GM19351 (cell line): ENCODE data around the gene NINJ1.
A peak's percentile ranks its signal among the peaks of the same experiment; 100 is the strongest.
"Not testable (repeated sequence)": the region's sequence is repeated elsewhere in the genome, so short reads cannot be mapped to it uniquely, and the experiment has no call there.

Experiments
- ATAC-seq: cut with Tn5 transposase; IDR thresholded peaks from one replicate; pipeline ENCODE4 v1.9.1; 2021; ENCODE audit warnings: mild to moderate bottlenecking, moderate library complexity; ENCODE audit not compliant: unreplicated experiment

NINJ1 gene

DNA sequence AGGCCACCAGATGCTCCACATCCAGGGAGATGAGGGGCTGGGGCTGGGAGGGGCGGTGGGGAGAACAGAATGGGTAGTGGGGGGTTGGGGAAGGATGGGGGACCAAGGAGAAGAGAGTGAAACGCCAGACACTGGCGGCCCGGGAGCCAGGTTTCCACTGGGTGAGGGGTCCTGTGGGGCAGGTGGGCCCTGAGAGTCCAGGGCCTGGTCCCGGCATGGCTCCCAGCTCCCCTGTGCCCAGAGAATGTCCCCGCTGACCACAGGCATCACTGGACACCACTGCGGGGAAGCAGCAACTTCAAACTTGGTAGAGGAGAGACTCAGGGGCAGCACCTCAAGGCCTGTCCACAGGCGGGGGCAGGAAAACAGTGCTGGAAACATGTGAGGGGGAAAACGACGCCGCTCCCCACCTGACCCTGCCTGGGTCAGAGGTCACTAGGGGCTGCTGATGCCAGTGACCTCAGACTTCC is 13.2 kb downstream of the NINJ1 start:
- no peak for ATAC-seq

DNA sequence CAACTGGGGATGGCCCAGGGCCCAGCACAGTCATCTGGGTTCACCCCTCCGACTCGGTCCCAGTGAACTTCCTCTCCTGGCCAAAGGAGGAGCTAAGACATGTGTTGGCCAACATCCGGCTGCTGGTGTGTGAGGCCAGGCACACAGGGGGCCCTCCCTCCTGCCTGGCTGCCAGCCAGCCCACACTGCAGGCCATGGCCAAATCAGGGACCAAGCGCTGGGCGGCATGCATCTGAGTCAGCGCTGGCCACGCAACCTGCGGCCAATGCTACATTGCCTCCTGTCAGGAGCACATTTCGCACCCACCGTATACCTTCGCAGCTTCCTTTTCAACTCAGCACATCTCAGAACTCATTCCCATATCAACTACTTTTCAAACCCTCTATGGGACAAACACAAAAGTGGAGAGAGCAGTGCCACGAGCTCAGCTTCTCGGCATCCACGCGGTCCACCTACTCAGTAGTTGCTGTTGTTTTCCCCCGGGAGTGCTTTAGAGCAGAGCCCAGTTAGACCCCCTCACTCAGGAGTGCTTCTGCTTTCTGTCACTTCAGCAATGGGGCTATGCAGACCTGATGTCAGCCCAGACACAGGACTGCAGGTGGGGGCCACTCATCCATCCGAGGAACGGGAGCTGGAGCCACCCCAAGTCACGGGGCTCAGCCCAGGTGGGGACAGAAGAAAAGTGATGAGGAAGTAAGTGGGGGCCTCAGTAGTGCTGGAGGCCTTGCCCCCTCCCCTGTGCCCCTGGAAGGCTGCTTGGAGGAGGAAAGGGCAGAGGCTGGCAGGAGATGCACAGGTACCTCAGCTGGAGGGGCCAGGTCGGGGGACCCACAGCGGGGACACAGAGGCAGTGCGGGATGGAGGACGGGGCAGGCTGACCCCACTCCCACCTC is 13.9 kb downstream of the NINJ1 start:
- ATAC-seq = peak; percentile 93

GRCh38 chr9:93119703-93119952 is 14.4 kb downstream of the NINJ1 start:
- ATAC-seq = no peak

DNA sequence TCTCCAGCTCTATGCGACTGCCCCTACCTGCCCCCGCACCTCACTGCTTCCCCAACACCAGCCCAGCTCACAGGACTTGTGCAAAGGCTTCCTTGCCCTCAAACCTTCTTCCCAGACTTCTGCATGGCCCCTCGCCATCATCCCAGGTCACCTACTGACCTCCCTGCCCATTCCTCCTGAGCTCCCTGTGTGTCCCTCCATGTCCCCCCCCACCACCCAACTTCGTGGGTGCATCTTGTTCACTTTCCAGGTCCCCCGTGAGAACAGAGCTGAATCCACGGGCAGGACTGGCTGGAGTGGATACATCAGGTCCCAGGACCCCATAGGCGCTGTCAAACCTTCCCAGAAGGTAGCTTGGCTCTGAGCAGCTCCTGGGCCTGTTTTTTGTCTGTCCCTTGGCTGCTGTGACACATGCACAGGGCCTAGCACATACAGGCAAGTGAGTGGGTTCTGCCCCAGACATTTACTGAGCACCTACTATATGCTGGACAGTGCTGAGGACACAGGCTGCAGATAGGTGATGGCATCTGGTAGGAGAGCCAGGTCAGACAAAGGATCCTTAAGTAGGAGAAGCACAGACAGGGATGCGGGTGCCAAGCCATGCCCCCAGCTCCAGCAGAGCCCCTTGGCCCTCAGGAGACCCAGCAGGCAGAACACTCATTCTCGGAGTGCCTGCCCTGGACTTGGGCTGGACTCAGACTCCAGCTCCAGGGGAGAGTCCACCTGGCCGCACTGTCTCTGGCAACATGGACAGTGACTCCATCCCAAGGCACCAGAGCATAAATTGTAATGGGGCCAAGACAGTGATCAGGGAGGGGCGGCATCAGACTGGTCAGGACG is 15.0 kb downstream of the NINJ1 start:
- ATAC-seq = no peak

- no peak for ATAC-seq
These were observed 15.9 kb downstream of the NINJ1 start for GRCh38 chr9:93117924-93118862.

- not testable (repeated sequence) for ATAC-seq
These were observed 16.5 kb downstream of the NINJ1 start for GRCh38 chr9:93117521-93117920.

- ATAC-seq = no peak
These were observed 17.7 kb downstream of the NINJ1 start for GRCh38 chr9:93116072-93116961.

GRCh38 chr9:93115486-93116071 is 18.5 kb downstream of the NINJ1 start:
- ATAC-seq = no peak

GRCh38 chr9:93114984-93115335 is 19.1 kb downstream of the NINJ1 start:
- no peak for ATAC-seq

DNA sequence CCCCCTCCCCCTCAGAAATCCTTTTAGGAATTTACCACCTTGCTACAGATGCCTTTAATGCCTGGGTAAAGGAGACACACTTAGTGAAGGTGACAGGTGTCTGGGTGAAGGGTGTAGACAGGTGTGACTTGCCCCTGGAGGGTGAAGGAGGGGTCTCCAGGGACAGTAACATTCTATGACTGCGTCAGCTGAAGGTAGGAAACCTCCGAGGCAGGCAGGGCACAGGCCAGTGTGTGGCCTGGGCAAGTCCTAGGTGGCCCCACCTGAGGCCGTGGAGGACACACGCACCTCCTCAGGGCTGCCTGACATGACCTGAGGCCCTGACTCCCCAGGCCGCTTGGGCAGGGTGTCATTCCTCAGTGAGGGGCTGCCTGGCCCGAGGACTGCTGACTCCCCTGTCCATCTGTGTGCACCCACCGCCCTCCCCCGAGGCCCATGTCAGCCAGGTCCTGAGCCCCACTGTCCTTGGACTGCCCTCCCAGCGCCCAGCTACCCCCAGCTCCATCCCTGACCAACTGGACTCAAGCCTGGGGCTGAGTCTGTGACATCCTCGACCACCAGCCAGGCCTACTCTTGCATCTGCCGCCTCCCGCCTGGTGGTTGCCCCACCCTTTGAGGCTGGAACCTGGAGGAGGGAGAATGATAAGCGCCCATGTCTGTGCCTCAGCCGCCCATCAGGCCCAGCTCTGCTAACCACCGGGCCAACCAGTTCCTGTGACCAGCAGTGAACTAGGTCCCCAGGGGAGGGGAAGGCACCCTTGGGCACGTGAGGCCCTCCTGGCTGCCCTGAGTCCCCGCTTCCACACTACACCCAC is 19.7 kb downstream of the NINJ1 start:
- no peak for ATAC-seq

- no peak for ATAC-seq
These were observed 21.1 kb downstream of the NINJ1 start for GRCh38 chr9:93112864-93113389.

DNA sequence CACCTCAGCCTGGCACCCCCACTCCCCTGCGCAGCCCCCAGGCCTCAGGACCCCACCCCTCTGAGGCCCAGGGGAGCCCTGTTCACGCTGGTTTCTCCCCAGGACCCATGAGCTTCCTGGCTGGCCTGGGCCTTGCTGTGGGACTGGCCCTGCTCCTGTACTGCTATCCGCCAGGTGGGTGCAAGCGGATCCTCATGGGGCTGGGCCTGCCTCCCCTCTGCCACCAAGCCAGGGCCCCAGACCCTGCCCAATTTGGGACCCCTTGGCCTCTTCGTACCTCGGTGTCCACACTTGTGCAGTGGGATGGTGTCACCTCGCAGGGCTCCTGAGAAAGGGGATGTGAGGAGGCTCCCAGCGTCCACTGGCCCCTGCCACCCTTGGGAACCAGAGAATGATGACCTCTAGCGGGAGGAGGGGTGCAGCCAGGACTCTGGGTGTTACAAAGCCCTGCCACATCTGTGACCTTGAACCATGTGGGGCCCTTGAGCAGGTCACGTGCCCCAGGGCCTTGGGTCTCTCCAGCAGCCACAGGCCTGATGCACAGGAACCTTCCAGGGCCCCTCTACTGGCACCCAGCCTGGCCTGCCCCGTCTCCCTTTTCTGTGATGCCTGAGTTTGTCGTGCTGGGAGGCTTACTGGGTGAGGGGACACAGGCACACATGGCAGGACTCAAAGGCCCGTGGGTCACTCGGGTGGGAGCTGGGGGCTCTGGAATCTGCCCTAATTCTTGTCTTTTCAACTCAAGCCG is 21.8 kb downstream of the NINJ1 start:
- no peak for ATAC-seq

- ATAC-seq = no peak
These were observed 22.5 kb downstream of the NINJ1 start for GRCh38 chr9:93111371-93112115.

- no peak for ATAC-seq
These were observed 23.1 kb downstream of the NINJ1 start for GRCh38 chr9:93111001-93111370.

DNA sequence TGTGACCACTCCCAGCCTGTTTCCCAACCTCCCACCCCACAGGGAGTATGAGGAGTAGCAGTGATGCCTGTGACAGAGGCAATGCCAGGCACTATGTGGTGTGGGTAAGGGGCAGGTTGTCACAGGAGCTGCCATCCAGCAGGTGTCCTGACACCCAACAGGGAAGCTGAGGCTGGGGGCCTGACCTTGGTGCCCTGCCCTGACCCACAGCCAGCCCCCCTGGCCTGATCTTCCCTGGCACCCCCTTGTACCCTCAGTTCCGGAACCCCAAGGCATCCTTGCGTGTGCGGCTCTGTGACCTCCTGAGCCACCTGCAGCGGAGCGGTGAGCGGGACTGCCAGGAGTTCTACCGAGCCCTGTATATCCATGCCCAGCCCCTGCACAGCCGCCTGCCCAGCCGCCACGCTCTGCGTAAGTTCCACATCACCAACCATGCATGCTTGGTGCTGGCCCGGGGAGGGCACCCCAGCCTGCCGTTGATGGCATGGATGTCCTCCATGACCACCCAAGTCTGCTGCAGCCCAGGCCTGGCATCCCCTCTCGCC is 23.7 kb downstream of the NINJ1 start:
- no peak for ATAC-seq

GRCh38 chr9:93108291-93109041 is 25.6 kb downstream of the NINJ1 start:
- no peak for ATAC-seq
